Activated T-cell treated with anti-CD3 and anti-CD28 coated beads, Interleukin-2, amount 50 U/mL, for 4 hours (primary cell): ENCODE data around the gene CPN2. TPM values are rescaled to one million over a fixed set of nuclear protein-coding genes. Genes with fewer than 3 reads are reported as not detected.
A peak's percentile ranks its signal among the peaks of the same experiment; 100 is the strongest.

Experiments used
- ATAC-seq, 2 donors: fragments of 200-7000 bp; cut with Tn5 transposase; one replicate each; pipeline ENCODE4 v1.10.0; 2021
- DNase-seq: peaks from one replicate; pipeline ENCODE4 v3.0.0-alpha.2; 2020
- H3K27me3 Mint-ChIP-seq: one replicate; pipeline ENCODE4 v1.8.0; 2021; ENCODE audit warnings: low read depth, mixed read lengths
- H3K36me3 Mint-ChIP-seq: one replicate; pipeline ENCODE4 v1.8.0; 2022; ENCODE audit warnings: mixed read lengths; ENCODE audit not compliant: insufficient read depth
- H3K4me1 Mint-ChIP-seq: one replicate; pipeline ENCODE4 v1.8.0; 2021; ENCODE audit warnings: low read depth, mixed read lengths
- H3K4me3 Mint-ChIP-seq: one replicate; pipeline ENCODE4 v1.8.0; 2021; ENCODE audit warnings: mild to moderate bottlenecking, moderate library complexity, mixed read lengths
- H3K9me3 Mint-ChIP-seq: one replicate; pipeline ENCODE4 v1.8.0; 2021; ENCODE audit warnings: mixed read lengths
- total RNA-seq, 3 donors: library from RNA; stranded (reverse); gene quantifications; one replicate each; pipeline ENCODE4 v1.2.1, GENCODE V29; 2021

The CPN2 gene
- total RNA-seq, 3 donors from 2014 or later = 0.08 TPM; not detected in 2

- H3K36me3 Mint-ChIP-seq = no peaks in the 10 kb centered on the region
- H3K9me3 Mint-ChIP-seq = no peaks in the 10 kb centered on the region
- H3K27me3 Mint-ChIP-seq = peaks cover 23% of the 10 kb centered on the region
- no peak for ATAC-seq
- H3K4me3 Mint-ChIP-seq = no peak overlapping the region
- no peak for DNase-seq
- peaks cover 18% of the 10 kb centered on the region for H3K4me1 Mint-ChIP-seq
These were observed 38.3 kb downstream of the CPN2 start for GRCh38 chr3:194312743-194313281.

GRCh38 chr3:194312186-194312742 lies 38.9 kb downstream of the CPN2 start:
- Mint-ChIP-seq H3K4me3 (no peak overlapping the region), H3K4me1 (peaks cover 23% of the 10 kb centered on the region), H3K36me3 (no peaks in the 10 kb centered on the region), H3K27me3 (peaks cover 17% of the 10 kb centered on the region), H3K9me3 (no peaks in the 10 kb centered on the region)
- no peak for DNase-seq
- ATAC-seq = no peak

GRCh38 chr3:194311000-194311399 lies 40.1 kb downstream of the CPN2 start:
- peaks cover 34% of the 10 kb centered on the region for H3K4me1 Mint-ChIP-seq
- H3K27me3 Mint-ChIP-seq = peaks cover 8% of the 10 kb centered on the region
- H3K36me3 Mint-ChIP-seq = no peaks in the 10 kb centered on the region
- H3K4me3 Mint-ChIP-seq = no peak overlapping the region
- no peak for DNase-seq
- no peaks in the 10 kb centered on the region for H3K9me3 Mint-ChIP-seq
- no peak for ATAC-seq

GRCh38 chr3:194310060-194310835 lies 40.9 kb downstream of the CPN2 start:
- Mint-ChIP-seq H3K4me1 (peaks cover 35% of the 10 kb centered on the region), H3K36me3 (no peaks in the 10 kb centered on the region), H3K4me3 (no peak overlapping the region), H3K9me3 (no peaks in the 10 kb centered on the region), H3K27me3 (peaks cover 7% of the 10 kb centered on the region)
- no peak for DNase-seq
- no peak for ATAC-seq

- H3K27me3 Mint-ChIP-seq = no peaks in the 10 kb centered on the region
- peaks cover 39% of the 10 kb centered on the region for H3K4me1 Mint-ChIP-seq
- H3K4me3 Mint-ChIP-seq = no peak overlapping the region
- DNase-seq = no peak
- no peak for ATAC-seq
- peaks cover 5% of the 10 kb centered on the region for H3K9me3 Mint-ChIP-seq
- no peaks in the 10 kb centered on the region for H3K36me3 Mint-ChIP-seq
These were observed 42.3 kb downstream of the CPN2 start for GRCh38 chr3:194308601-194309449.

GRCh38 chr3:194307849-194308248 lies 43.3 kb downstream of the CPN2 start:
- Mint-ChIP-seq H3K4me1 (peaks cover 39% of the 10 kb centered on the region), H3K27me3 (no peaks in the 10 kb centered on the region), H3K36me3 (no peaks in the 10 kb centered on the region), H3K4me3 (no peak overlapping the region), H3K9me3 (peaks cover 5% of the 10 kb centered on the region)
- DNase-seq (no peak), ATAC-seq (no peak)

GRCh38 chr3:194306771-194307640 lies 44.1 kb downstream of the CPN2 start:
- Mint-ChIP-seq H3K4me1 (peaks cover 37% of the 10 kb centered on the region), H3K4me3 (peak overlapping the region; percentile 64), H3K27me3 (no peaks in the 10 kb centered on the region), H3K9me3 (peaks cover 5% of the 10 kb centered on the region), H3K36me3 (no peaks in the 10 kb centered on the region)
- peak; percentile 38 to 52 for ATAC-seq
- DNase-seq = no peak

GRCh38 chr3:194306109-194306686 lies 44.9 kb downstream of the CPN2 start:
- Mint-ChIP-seq H3K36me3 (no peaks in the 10 kb centered on the region), H3K9me3 (peaks cover 5% of the 10 kb centered on the region), H3K4me3 (peak overlapping the region; percentile 64), H3K4me1 (peaks cover 37% of the 10 kb centered on the region), H3K27me3 (no peaks in the 10 kb centered on the region)
- no peak for DNase-seq
- ATAC-seq = peak; percentile 60 to 64

GRCh38 chr3:194305356-194306108 lies 45.6 kb downstream of the CPN2 start:
- Mint-ChIP-seq H3K4me3 (no peak overlapping the region), H3K27me3 (no peaks in the 10 kb centered on the region), H3K4me1 (peaks cover 41% of the 10 kb centered on the region), H3K9me3 (peaks cover 5% of the 10 kb centered on the region), H3K36me3 (no peaks in the 10 kb centered on the region)
- DNase-seq = no peak
- no peak for ATAC-seq

- Mint-ChIP-seq H3K9me3 (peaks cover 5% of the 10 kb centered on the region), H3K27me3 (no peaks in the 10 kb centered on the region), H3K4me3 (no peak overlapping the region), H3K4me1 (peaks cover 45% of the 10 kb centered on the region), H3K36me3 (no peaks in the 10 kb centered on the region)
- DNase-seq (no peak), ATAC-seq (no peak)
These were observed 46.8 kb downstream of the CPN2 start for GRCh38 chr3:194304186-194304917.

- no peaks in the 10 kb centered on the region for H3K36me3 Mint-ChIP-seq
- peaks cover 5% of the 10 kb centered on the region for H3K9me3 Mint-ChIP-seq
- DNase-seq (no peak), ATAC-seq (no peak)
- H3K4me1 Mint-ChIP-seq = peaks cover 43% of the 10 kb centered on the region
- H3K4me3 Mint-ChIP-seq = no peak overlapping the region
- H3K27me3 Mint-ChIP-seq = no peaks in the 10 kb centered on the region
These were observed 47.4 kb downstream of the CPN2 start for GRCh38 chr3:194303749-194304148.

- H3K4me3 Mint-ChIP-seq = no peak overlapping the region
- no peaks in the 10 kb centered on the region for H3K36me3 Mint-ChIP-seq
- peaks cover 32% of the 10 kb centered on the region for H3K4me1 Mint-ChIP-seq
- peaks cover 5% of the 10 kb centered on the region for H3K9me3 Mint-ChIP-seq
- no peak for ATAC-seq
- no peak for DNase-seq
- H3K27me3 Mint-ChIP-seq = peaks cover 2% of the 10 kb centered on the region
These were observed 49.4 kb downstream of the CPN2 start for GRCh38 chr3:194301730-194302129.
